GM21619 (cell line): ENCODE data around the gene NAA11.
"Not testable (repeated sequence)": the region's sequence is repeated elsewhere in the genome, so short reads cannot be mapped to it uniquely, and the experiment has no call there.

Experiments
- ATAC-seq: cut with Tn5 transposase; IDR thresholded peaks from one replicate; pipeline ENCODE4 v1.9.1; 2021; ENCODE audit not compliant: unreplicated experiment

The NAA11 gene

GRCh38 chr4:79308971-79309370 lies 16.9 kb downstream of the NAA11 start:
- ATAC-seq: no peak

GRCh38 chr4:79308137-79308536 lies 17.7 kb downstream of the NAA11 start:
- no peak for ATAC-seq

- no peak for ATAC-seq
These were observed 19.1 kb downstream of the NAA11 start for GRCh38 chr4:79306795-79307194.

- no peak for ATAC-seq
These were observed 25.6 kb downstream of the NAA11 start for GRCh38 chr4:79300280-79300679.

GRCh38 chr4:79298484-79298883 lies 27.4 kb downstream of the NAA11 start:
- no peak for ATAC-seq

GRCh38 chr4:79298027-79298426 lies 27.8 kb downstream of the NAA11 start:
- no peak for ATAC-seq

- no peak for ATAC-seq
These were observed 28.4 kb downstream of the NAA11 start for GRCh38 chr4:79297479-79297878.

GRCh38 chr4:79296768-79297428 lies 29.0 kb downstream of the NAA11 start:
- no peak for ATAC-seq

- no peak for ATAC-seq
These were observed 30.8 kb downstream of the NAA11 start for GRCh38 chr4:79295086-79295485.

GRCh38 chr4:79294064-79294463 lies 31.8 kb downstream of the NAA11 start:
- ATAC-seq: no peak

GRCh38 chr4:79292008-79292407 lies 33.9 kb downstream of the NAA11 start:
- ATAC-seq: no peak

GRCh38 chr4:79290376-79290775 lies 35.5 kb downstream of the NAA11 start:
- no peak for ATAC-seq

- no peak for ATAC-seq
These were observed 37.7 kb downstream of the NAA11 start for GRCh38 chr4:79288185-79288584.

- no peak for ATAC-seq
These were observed 38.1 kb downstream of the NAA11 start for GRCh38 chr4:79287718-79288117.

GRCh38 chr4:79287076-79287475 lies 38.8 kb downstream of the NAA11 start:
- no peak for ATAC-seq

GRCh38 chr4:79281566-79282359 lies 44.1 kb downstream of the NAA11 start:
- no peak for ATAC-seq

GRCh38 chr4:79277467-79277866 lies 48.4 kb downstream of the NAA11 start:
- not testable (repeated sequence) for ATAC-seq

- ATAC-seq: no peak
These were observed 51.9 kb downstream of the NAA11 start for GRCh38 chr4:79273915-79274314.

GRCh38 chr4:79272761-79273160 lies 53.1 kb downstream of the NAA11 start:
- ATAC-seq: no peak

- no peak for ATAC-seq
These were observed 53.7 kb downstream of the NAA11 start for GRCh38 chr4:79272126-79272525.

GRCh38 chr4:79267671-79268070 lies 58.2 kb downstream of the NAA11 start:
- ATAC-seq: no peak
